SU-DHL-6 (cell line): ENCODE data around the gene PRELP.

Experiments used
- H2AFZ ChIP-seq: fragments of 200-600 bp; sonication (generic); 2 replicates; pipeline ENCODE4 v1.6.1; 2014; ENCODE audit warnings: low read depth, mild to moderate bottlenecking, moderate library complexity, mixed read lengths, antibody characterized with exemption, low read length; ENCODE audit not compliant: severe bottlenecking
- H3F3A ChIP-seq: fragments of 200-600 bp; shearing (Covaris generic); 2 replicates; pipeline ENCODE4 v1.6.0; 2016; ENCODE audit warnings: antibody characterized with exemption, mild to moderate bottlenecking; ENCODE audit not compliant: insufficient read depth
- H3K27ac ChIP-seq: fragments of 200-600 bp; sonication (generic); 2 replicates; pipeline ENCODE4 v1.5.1; 2016; ENCODE audit warnings: low read depth, mild to moderate bottlenecking, low read length, moderate library complexity, mixed read lengths
- H3K27me3 ChIP-seq: fragments of 200-600 bp; sonication (generic), shearing (Covaris generic); 2 replicates; pipeline ENCODE4 v1.6.0; 2014; ENCODE audit warnings: mild to moderate bottlenecking, low read length
- H3K36me3 ChIP-seq: fragments of 200-600 bp; sonication (generic); 2 replicates; pipeline ENCODE4 v1.6.1; 2014; ENCODE audit warnings: mild to moderate bottlenecking, low read length, mixed read lengths
- H3K4me2 ChIP-seq: fragments of 300-600, 200-600 bp; shearing (Covaris generic), sonication (generic); 2 replicates; pipeline ENCODE4 v1.6.0; 2014; ENCODE audit warnings: low read length, low read depth, mild to moderate bottlenecking; ENCODE audit not compliant: poor library complexity, severe bottlenecking
- H3K4me3 ChIP-seq: fragments of 200-600 bp; sonication (generic); 2 replicates; pipeline ENCODE4 v1.5.1; 2014; ENCODE audit warnings: antibody characterized with exemption, low read length, mild to moderate bottlenecking, mixed read lengths; ENCODE audit not compliant: insufficient read depth, poor library complexity, severe bottlenecking
- H3K79me2 ChIP-seq: fragments of 200-600 bp; sonication (generic); 2 replicates; pipeline ENCODE4 v1.6.1; 2014; ENCODE audit warnings: mild to moderate bottlenecking, low read length, moderate library complexity; ENCODE audit not compliant: insufficient read depth
- H3K9ac ChIP-seq: fragments of 200-600 bp; sonication (generic); 2 replicates; pipeline ENCODE4 v1.7.0; 2014; ENCODE audit warnings: mild to moderate bottlenecking, low read length
- H3K9me2 ChIP-seq: fragments of 200-600 bp; sonication (generic); replicated peaks from 2 replicates; pipeline ENCODE4 v1.6.1; 2014; ENCODE audit warnings: low read length; ENCODE audit not compliant: insufficient read depth
- H3K9me3 ChIP-seq: fragments of 200-600 bp; sonication (generic); 2 replicates; pipeline ENCODE4 v1.6.1; 2014; ENCODE audit warnings: low read length, mixed read lengths; ENCODE audit not compliant: insufficient read depth
- H4K20me1 ChIP-seq: fragments of 200-600 bp; sonication (generic); 2 replicates; pipeline ENCODE4 v1.6.1; 2014; ENCODE audit warnings: low read depth, mild to moderate bottlenecking, antibody characterized with exemption, low read length, moderate library complexity, mixed read lengths
- EZH2phosphoT487 ChIP-seq: fragments of 200-600 bp; sonication (generic), shearing (Covaris generic); conservative IDR thresholded peaks from 2 replicates; pipeline ENCODE4 v1.6.1; 2018; ENCODE audit warnings: mild to moderate bottlenecking, antibody characterized with exemption, low read length, moderate library complexity, mixed read lengths
- TF ChIP-seq, protein P1 (sequence below): fragments of 200-600 bp; sonication (generic); IDR thresholded peaks from one replicate; pipeline ENCODE4 v1.5.1; 2017; ENCODE audit warnings: antibody characterized with exemption, mild to moderate bottlenecking, low read length, moderate library complexity; ENCODE audit not compliant: insufficient read depth, poor library complexity, severe bottlenecking

The PRELP gene

GRCh38 chr1:203450001-203450400 lies 25.6 kb upstream of the PRELP start:
- Histone ChIP-seq H3K4me2 (no peak overlapping the region), H3K9me3 (no peaks in the 10 kb centered on the region), H2AFZ (no peak overlapping the region), H4K20me1 (no peaks in the 10 kb centered on the region), H3K27me3 (no peaks in the 10 kb centered on the region), H3F3A (peaks cover 33% of the 10 kb centered on the region), H3K4me3 (no peak overlapping the region), H3K79me2 (no peaks in the 10 kb centered on the region), H3K9me2 (no peaks in the 10 kb centered on the region), H3K9ac (no peak overlapping the region), H3K36me3 (no peaks in the 10 kb centered on the region), H3K27ac (peak overlapping the region; percentile 4; the same call in 1 of the 2 replicates)
- TF ChIP-seq, protein P1, sequence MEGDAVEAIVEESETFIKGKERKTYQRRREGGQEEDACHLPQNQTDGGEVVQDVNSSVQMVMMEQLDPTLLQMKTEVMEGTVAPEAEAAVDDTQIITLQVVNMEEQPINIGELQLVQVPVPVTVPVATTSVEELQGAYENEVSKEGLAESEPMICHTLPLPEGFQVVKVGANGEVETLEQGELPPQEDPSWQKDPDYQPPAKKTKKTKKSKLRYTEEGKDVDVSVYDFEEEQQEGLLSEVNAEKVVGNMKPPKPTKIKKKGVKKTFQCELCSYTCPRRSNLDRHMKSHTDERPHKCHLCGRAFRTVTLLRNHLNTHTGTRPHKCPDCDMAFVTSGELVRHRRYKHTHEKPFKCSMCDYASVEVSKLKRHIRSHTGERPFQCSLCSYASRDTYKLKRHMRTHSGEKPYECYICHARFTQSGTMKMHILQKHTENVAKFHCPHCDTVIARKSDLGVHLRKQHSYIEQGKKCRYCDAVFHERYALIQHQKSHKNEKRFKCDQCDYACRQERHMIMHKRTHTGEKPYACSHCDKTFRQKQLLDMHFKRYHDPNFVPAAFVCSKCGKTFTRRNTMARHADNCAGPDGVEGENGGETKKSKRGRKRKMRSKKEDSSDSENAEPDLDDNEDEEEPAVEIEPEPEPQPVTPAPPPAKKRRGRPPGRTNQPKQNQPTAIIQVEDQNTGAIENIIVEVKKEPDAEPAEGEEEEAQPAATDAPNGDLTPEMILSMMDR, result no peak
- TF ChIP-seq EZH2phosphoT487, result no peak

GRCh38 chr1:203450479-203451149 lies 25.0 kb upstream of the PRELP start:
- Histone ChIP-seq H3F3A (peaks cover 39% of the 10 kb centered on the region), H3K4me3 (no peak overlapping the region), H3K9ac (no peak overlapping the region), H3K36me3 (no peaks in the 10 kb centered on the region), H4K20me1 (no peaks in the 10 kb centered on the region), H3K27ac (peak overlapping the region; percentile 4; the same call in 1 of the 2 replicates), H3K79me2 (no peaks in the 10 kb centered on the region), H2AFZ (no peak overlapping the region), H3K9me2 (no peaks in the 10 kb centered on the region), H3K9me3 (no peaks in the 10 kb centered on the region), H3K4me2 (no peak overlapping the region), H3K27me3 (no peaks in the 10 kb centered on the region)
- TF ChIP-seq, protein P1, result no peak
- TF ChIP-seq EZH2phosphoT487, result no peak

DNA sequence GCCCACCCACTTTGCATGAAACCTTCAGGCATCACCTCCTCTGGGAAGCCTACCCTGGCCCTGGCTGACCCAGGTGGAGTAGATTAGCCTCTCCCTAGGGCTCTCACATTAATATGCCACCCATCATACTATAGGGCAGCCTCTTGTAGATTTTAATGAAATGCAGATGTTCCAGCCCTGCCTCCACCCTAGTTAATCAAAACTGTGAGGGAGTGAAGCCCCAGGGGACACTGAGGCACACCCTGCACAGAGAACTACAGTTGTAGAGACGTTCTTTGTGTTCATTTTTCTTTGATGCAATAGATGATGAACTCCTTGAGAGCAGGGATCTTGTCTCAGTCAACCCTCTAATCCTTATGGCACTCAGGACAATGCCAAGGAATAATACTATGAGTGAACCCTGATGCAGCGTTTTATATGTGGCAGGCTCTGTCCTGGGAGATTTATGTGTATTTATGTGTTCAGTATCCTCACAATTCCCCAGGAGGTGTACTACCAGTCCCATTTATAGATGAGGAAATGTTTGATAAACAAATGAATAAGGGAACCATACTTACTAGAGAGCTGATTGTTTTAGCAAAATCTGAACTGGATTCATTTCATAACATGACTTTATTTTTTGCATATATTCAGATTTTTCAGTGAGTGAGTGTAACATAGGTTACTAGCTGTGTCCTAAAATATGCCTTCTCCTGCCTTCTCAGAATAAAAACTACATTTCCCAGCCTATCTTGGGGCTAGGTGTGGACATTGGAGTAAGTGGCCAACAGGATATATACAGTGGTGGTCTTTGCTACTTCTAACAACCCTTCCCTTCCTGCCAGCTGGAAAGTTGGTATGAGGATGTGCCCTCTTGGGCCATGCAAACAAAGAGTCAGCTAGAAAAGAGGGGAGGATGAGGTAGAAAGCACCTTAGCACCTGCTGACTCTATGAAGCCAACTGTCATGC lies 23.5 kb upstream of the PRELP start:
- Histone ChIP-seq H3F3A (peaks cover 54% of the 10 kb centered on the region), H2AFZ (no peak overlapping the region), H3K27me3 (no peaks in the 10 kb centered on the region), H3K36me3 (no peaks in the 10 kb centered on the region), H4K20me1 (no peaks in the 10 kb centered on the region), H3K79me2 (no peaks in the 10 kb centered on the region), H3K27ac (peak overlapping the region; percentile 99), H3K4me2 (peak overlapping the region; percentile 70), H3K4me3 (peak overlapping the region; percentile 16), H3K9me2 (no peaks in the 10 kb centered on the region), H3K9me3 (no peaks in the 10 kb centered on the region), H3K9ac (peak overlapping the region; percentile 62)
- TF ChIP-seq EZH2phosphoT487, result no peak
- TF ChIP-seq, protein P1, result no peak
